ENCODE data around the gene SRD5A3.

DNA sequence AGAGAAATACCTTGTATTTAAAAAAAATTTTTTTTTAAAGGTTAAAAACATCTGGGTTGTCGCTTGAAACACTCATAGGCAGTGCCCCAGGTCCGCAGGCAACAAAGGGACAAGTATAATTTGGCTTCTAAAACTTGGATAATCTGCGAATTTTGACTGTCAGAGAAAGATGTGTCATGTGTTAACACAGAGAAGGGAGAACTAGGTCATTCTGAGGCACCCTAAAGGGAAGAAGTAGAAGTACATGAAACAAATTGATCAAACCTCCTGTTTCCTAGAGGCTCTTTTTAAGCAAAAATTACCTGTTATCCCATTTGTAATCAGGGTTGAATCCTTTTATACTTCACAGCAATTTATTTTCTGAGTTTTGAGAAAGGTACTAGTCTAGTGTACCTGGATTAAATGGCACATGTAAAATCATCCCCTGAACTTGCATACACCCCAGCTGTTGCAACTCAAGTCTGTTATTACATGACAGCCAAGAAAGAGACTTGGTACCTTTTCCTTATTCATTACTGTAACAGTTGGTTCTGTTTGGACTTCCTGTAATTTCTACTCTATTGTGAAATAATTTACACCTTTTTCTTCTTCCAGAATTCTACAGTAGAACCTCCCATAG, 1.7 kb downstream of the SRD5A3 start:
- no peak for TF ChIP-seq POLR2A (IDR thresholded peaks at IDR 0.05)
- TF ChIP-seq, protein P1, sequence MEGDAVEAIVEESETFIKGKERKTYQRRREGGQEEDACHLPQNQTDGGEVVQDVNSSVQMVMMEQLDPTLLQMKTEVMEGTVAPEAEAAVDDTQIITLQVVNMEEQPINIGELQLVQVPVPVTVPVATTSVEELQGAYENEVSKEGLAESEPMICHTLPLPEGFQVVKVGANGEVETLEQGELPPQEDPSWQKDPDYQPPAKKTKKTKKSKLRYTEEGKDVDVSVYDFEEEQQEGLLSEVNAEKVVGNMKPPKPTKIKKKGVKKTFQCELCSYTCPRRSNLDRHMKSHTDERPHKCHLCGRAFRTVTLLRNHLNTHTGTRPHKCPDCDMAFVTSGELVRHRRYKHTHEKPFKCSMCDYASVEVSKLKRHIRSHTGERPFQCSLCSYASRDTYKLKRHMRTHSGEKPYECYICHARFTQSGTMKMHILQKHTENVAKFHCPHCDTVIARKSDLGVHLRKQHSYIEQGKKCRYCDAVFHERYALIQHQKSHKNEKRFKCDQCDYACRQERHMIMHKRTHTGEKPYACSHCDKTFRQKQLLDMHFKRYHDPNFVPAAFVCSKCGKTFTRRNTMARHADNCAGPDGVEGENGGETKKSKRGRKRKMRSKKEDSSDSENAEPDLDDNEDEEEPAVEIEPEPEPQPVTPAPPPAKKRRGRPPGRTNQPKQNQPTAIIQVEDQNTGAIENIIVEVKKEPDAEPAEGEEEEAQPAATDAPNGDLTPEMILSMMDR (IDR thresholded peaks at IDR 0.05): no peak

Measured in suprapubic skin (tissue), 3 donors.